Measurements from ENCODE around the gene RNF157. TPM values are rescaled to one million over a fixed set of nuclear protein-coding genes. Genes with fewer than 3 reads are reported as not detected.

RNF157 gene
- total and polyA plus RNA-seq, 10 of the 15 experiments (the other 5 are each of a cell fraction or from before 2014, with no cell fraction given): 1.4 to 15.9 (median 9.6) TPM

DNA sequence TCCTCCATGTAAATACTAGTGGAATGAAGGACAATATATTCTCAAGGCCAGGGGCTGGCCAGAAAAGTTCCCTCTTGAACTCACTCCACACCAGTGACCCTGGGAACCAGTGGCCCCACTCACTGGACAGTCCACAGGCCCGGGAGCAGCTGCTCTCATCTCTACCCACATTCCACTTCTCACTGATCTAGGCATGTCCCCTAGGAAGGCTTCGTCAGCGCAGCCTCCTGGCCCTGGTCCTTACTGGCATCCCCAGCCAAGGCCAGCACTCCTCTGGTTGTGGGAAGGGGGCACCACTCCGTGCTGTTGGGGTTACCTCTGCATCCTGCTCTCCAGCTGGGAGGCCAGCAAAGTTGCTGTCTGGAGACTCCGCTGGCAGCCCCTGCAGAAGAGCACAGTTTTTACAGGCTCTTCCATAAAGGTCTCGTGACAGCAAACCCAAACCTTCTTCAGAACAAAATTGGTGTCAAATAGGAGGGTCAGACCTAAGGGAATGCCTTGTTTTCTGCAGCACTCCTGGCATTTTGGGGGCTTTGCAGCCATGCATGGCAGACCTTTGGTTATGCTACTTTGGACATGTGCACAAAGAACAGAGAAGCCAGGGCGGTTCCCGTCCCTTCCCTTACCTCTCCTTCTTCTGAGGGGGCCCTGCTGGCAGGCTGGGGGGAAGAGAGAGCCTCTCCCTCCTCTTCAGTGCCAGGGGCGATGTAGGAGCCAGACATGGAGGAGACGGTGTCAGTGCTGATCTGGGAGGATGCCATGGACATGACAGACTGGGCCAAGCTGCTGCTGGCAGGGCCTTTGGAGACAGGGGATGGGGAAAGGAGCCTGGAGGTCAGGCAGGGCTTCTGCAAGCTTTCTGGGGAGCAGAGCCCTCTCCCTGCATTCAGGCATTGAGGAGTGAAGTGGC, 85.1 kb downstream of the RNF157 start:
- no peaks in the 10 kb centered on the region for H3K36me3 ChIP-seq (ENCODE audit: control insufficient read depth in 2 of 2, insufficient read depth in 2 of 2, low read length in 1 of 2)
- SMC1A ChIA-PET (ENCODE audit: uncharacterized antibody, unreplicated experiment): interaction anchor here (0.7 kb wide), 1 partner anchor 205 kb away, joined by 3 read pairs; no protein-coding TSS in a partner anchor

More for the DNA sequence above, 85.1 kb downstream of the RNF157 start:
- intact Hi-C loops (cut with micrococcal nuclease; ENCODE audit: unreplicated experiment) (no loop called here), in situ Hi-C loops (cut with MboI) (no loop called here)
- Histone ChIP-seq H3K27me3 (replicated peaks in 1 of 2; ENCODE audit: control insufficient read depth in 2 of 2, insufficient read depth in 2 of 2, low read length in 1 of 2) (no peaks in the 10 kb centered on the region), H3K27ac (ENCODE audit: control insufficient read depth, insufficient read depth) (no peak overlapping the region), H3K4me3 (no peak overlapping the region), H3K9ac (ENCODE audit: control insufficient read depth, insufficient read depth, low read length) (no peak overlapping the region), H3K79me2 (ENCODE audit: control insufficient read depth, insufficient read depth, low read length) (no peaks in the 10 kb centered on the region), H3K4me2 (ENCODE audit: control insufficient read depth, insufficient read depth) (no peak overlapping the region), H3K4me1 (ENCODE audit: control insufficient read depth, insufficient read depth, low read length) (no peaks in the 10 kb centered on the region), H4K20me1 (ENCODE audit: control insufficient read depth, insufficient read depth) (no peaks in the 10 kb centered on the region), H2AFZ (ENCODE audit: control insufficient read depth, low read depth, low read length) (no peak overlapping the region), H3K9me3 (replicated peaks; ENCODE audit: control insufficient read depth, insufficient read depth, low read length) (no peaks in the 10 kb centered on the region)
- no peak for TF ChIP-seq KLF5 (IDR thresholded peaks at IDR 0.05; ENCODE audit: partially characterized antibody)
- TF ChIP-seq TCF7 (IDR thresholded peaks at IDR 0.05; ENCODE audit: borderline replicate concordance): no peak
- TF ChIP-seq CBX3 (IDR thresholded peaks at IDR 0.05; ENCODE audit: borderline replicate concordance, low read depth): no peak
- no peak for TF ChIP-seq NFIC (IDR thresholded peaks at IDR 0.05; ENCODE audit: low read depth, low read length)
- TF ChIP-seq IRF4 (IDR thresholded peaks at IDR 0.05; ENCODE audit: low read depth, low read length): no peak
- TF ChIP-seq, protein P1, sequence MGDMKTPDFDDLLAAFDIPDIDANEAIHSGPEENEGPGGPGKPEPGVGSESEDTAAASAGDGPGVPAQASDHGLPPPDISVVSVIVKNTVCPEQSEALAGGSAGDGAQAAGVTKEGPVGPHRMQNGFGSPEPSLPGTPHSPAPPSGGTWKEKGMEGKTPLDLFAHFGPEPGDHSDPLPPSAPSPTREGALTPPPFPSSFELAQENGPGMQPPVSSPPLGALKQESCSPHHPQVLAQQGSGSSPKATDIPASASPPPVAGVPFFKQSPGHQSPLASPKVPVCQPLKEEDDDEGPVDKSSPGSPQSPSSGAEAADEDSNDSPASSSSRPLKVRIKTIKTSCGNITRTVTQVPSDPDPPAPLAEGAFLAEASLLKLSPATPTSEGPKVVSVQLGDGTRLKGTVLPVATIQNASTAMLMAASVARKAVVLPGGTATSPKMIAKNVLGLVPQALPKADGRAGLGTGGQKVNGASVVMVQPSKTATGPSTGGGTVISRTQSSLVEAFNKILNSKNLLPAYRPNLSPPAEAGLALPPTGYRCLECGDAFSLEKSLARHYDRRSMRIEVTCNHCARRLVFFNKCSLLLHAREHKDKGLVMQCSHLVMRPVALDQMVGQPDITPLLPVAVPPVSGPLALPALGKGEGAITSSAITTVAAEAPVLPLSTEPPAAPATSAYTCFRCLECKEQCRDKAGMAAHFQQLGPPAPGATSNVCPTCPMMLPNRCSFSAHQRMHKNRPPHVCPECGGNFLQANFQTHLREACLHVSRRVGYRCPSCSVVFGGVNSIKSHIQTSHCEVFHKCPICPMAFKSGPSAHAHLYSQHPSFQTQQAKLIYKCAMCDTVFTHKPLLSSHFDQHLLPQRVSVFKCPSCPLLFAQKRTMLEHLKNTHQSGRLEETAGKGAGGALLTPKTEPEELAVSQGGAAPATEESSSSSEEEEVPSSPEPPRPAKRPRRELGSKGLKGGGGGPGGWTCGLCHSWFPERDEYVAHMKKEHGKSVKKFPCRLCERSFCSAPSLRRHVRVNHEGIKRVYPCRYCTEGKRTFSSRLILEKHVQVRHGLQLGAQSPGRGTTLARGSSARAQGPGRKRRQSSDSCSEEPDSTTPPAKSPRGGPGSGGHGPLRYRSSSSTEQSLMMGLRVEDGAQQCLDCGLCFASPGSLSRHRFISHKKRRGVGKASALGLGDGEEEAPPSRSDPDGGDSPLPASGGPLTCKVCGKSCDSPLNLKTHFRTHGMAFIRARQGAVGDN (IDR thresholded peaks at IDR 0.05): no peak
- TF ChIP-seq STAT1 (conservative IDR thresholded peaks at IDR 0.05): no peak
- no peak for TF ChIP-seq EZH2 (IDR thresholded peaks at IDR 0.05; ENCODE audit: borderline replicate concordance, control insufficient read depth, low read depth, low read length)
- TF ChIP-seq YY1 (IDR thresholded peaks at IDR 0.05; ENCODE audit: low read depth, low read length): no peak
- TF ChIP-seq, protein P2, sequence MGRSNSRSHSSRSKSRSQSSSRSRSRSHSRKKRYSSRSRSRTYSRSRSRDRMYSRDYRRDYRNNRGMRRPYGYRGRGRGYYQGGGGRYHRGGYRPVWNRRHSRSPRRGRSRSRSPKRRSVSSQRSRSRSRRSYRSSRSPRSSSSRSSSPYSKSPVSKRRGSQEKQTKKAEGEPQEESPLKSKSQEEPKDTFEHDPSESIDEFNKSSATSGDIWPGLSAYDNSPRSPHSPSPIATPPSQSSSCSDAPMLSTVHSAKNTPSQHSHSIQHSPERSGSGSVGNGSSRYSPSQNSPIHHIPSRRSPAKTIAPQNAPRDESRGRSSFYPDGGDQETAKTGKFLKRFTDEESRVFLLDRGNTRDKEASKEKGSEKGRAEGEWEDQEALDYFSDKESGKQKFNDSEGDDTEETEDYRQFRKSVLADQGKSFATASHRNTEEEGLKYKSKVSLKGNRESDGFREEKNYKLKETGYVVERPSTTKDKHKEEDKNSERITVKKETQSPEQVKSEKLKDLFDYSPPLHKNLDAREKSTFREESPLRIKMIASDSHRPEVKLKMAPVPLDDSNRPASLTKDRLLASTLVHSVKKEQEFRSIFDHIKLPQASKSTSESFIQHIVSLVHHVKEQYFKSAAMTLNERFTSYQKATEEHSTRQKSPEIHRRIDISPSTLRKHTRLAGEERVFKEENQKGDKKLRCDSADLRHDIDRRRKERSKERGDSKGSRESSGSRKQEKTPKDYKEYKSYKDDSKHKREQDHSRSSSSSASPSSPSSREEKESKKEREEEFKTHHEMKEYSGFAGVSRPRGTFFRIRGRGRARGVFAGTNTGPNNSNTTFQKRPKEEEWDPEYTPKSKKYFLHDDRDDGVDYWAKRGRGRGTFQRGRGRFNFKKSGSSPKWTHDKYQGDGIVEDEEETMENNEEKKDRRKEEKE (IDR thresholded peaks at IDR 0.05): no peak
- ATAC-seq (no peak), FAIRE-seq (no peak), DNase-seq (ENCODE audit: low read depth, low spot score) (no peak)
- POLR2A ChIA-PET: interaction anchor here (0.6 kb wide), 1 partner anchor 135 kb away, joined by 3 read pairs; no protein-coding TSS in a partner anchor
- RAD21 ChIA-PET (ENCODE audit: unreplicated experiment): interaction anchor here (0.9 kb wide), 1 partner anchor 125 kb away, joined by 3 read pairs; no protein-coding TSS in a partner anchor
- no TSS peak for BruUV-seq (replicated peaks)
- WGBS (ENCODE audit: insufficient coverage, insufficient replicate concordance, low lambda C conversion rate, missing lambda C conversion rate): 69% methylated on average over 10 of the region's 10 CpGs
- CTCF ChIA-PET: interaction anchor here (1.2 kb wide), 1 partner anchor 32 kb away, joined by 4 read pairs; no protein-coding TSS in a partner anchor

All from GM12878 (cell line).